NCI-H1417 (cell line): ENCODE results near the gene IER2.
A peak's percentile ranks its signal among the peaks of the same experiment; 100 is the strongest.

ENCODE experiments used
- DNase-seq, 3 experiments: peaks; one replicate each; lab custom pipeline; 2025; lab: John Stamatoyannopoulos, UW

Gene IER2

DNA sequence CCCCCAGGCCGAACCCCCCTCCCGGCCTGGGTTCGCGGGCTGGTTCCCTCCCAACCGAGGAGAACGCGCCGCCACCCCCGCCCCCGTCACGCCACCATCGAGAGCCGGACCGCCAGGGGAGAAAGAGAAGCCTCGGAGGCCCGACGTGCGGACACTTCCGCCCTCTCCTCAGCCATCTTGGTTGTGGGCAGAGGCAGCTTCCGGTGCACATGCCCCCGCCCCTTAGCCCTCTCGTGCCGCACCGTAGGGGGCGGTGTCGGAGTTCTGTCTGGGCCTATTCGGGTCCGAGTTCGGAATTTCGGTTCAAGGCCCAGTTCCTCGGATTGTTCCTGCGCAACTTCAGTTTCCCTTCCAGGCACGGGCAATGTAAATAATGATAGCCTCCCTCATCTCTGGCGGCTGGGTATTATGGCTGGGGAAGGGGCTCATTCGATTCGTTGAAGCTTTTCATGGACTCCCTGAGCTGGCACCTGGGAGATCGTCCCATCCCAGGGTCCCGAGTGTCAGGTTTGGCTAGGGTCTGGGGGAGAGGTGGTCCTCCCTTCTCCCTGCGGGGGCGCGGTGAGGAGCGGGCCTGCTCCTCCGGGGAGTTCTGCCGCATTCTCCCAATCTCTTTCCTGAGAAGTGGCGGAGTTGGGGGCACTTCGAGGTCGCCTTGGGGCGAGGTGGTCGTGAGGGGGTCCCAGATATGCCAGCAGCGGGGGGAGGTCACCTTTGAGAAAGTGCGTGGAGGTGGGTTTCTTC, at the start of gene IER2, which contains the start of gene STX10:
IER2 (plus strand) TSS at position 225 of the 744 bp plus-strand sequence. CDS start 2,776 bp downstream, outside the sequence.
STX10 (minus strand) TSS at position 189 of the 744 bp plus-strand sequence. CDS start 202 bp downstream, outside the sequence.
- peak; percentile 78 to 95 (median 94) for DNase-seq

- DNase-seq: no peak
Measured at GRCh38 chr19:13100841-13101589, 49.2 kb upstream of the IER2 start.

DNA sequence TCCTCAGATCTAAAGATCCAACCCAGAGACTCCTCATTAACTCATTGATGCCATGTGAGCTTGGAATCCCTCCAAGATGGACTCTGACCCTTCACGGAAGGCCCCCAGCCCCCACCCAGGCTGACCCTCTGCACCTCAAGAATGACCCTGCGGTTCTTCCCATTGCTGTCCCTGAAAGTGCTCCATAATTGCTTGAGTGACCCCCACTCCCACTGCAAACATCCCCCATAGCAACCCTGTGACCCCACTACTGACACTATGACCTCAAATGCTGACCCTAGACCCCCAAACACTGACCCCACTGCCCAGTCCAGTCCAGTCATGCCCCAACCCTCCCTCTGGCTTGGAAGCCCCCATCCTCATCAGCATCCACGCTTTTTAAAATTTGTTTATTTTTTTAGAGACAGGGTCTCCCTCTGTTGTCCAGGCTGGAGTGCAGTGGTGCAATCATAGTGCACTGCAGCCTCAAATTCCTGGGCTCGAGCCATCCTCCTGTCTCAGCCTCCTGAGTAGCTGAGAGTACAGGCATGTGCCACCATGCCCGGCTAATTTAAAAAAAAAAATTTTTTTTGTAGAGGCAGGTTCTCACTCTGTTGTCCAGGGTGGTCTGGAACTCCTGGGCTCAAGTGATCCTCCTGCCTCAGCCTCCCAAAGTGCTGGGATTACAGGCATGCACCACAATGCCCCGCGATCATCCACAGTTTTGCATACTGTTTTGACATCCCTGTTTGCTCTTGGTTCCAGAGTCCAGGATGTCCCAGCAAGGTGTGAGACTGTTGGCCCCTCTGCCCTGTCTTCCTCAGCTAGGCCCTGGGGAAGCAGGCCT, 48.4 kb upstream of the IER2 start:
- no peak for DNase-seq

DNA sequence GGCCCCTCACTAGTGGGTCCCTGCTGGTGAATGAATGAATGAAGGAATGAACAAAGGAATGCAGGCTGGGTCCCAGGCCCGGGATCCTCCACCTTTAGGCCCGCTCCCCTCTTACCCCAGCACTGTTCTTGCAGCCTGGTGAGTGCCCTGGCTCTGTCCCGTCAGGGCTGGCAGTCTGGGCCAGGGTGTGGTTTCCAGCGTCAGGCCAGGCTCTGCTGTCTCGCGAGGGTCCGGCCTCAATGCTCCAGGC, 47.9 kb upstream of the IER2 start:
- no peak for DNase-seq

DNA sequence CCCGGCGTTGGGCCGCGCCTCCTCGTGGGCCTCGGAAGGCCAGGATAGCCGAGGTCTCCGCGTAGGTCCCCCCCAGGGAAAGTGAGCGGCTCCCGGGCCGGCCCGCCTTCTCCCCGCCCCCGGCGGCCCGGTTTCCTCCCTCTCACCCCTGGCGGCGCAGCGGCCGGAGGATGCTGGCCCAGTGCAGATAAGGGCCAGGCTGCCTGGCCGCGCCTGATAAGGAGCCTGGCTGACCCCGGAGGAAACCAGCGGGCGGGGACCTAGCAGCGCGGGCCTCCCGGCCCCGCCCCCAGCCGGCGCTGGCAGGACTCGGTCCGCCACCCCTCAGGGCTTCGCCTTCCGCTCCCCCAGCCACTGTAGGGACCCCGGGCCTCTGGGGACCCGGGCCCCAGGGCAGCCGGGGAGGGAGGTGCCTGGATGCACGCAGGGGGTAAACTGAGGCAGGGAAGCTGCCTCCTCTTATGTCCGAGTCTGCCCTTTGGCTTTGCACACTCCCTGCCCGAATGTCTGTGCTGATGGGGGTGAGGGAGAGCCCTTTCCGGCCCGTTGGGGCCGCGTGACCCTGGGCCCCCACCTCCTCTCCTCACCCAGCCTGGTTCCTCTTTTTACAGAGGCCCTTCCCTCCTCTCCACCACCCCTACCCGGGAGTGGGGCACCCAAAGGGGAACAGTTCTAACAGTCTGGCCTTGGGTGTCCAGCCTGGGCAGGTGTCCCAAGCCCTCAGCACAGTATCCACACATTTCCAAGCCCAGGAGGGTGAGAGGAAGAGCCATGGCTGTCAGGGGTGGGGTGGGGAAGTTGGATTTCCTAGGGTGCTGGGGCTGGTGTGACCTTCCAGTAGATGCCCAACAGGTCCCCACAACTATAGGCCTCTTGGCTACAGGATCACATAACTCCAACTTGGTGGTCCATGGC, 47.3 kb upstream of the IER2 start, which contains the start of gene LYL1:
LYL1 (minus strand) TSS at position 193 of the 915 bp plus-strand sequence. CDS start 1,687 bp downstream, outside the sequence.
- DNase-seq: no peak

DNA sequence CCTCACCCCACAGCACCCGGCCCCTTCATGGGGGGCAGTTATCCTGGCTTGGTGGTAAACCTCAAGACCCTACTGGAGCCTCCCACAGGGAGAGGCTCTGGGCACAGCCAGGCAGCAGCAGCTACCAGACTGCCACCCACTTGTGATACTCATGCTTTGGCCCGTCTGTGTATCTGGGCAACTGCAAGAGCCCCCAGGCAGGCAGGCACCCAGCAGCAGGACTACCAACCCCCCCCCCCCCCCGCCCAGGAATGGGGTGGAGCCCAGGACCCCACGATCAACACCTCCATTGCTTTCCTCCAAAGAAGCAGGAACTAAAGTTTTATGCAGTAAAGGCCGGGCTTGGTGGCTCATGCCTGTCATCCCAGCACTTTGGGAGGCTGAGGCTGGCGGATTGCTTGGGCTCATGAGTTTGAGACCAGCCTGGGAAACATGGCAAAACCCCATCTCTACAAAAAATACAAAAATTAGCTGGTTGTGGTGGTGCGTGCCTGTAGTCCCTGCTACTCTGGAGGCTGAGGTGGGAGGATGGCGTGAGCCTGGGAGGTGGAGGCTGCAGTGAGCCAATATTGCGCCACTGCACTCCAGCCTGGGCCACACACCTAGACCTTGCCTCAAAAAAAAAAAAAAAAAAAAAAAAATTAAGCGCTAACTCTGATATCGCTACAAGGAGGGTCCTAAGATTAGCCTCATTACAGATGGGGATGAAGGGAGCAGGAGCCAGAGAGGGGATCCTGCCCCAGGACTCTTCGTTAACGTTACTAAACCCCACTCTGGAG, 46.4 kb upstream of the IER2 start:
- no peak for DNase-seq

DNA sequence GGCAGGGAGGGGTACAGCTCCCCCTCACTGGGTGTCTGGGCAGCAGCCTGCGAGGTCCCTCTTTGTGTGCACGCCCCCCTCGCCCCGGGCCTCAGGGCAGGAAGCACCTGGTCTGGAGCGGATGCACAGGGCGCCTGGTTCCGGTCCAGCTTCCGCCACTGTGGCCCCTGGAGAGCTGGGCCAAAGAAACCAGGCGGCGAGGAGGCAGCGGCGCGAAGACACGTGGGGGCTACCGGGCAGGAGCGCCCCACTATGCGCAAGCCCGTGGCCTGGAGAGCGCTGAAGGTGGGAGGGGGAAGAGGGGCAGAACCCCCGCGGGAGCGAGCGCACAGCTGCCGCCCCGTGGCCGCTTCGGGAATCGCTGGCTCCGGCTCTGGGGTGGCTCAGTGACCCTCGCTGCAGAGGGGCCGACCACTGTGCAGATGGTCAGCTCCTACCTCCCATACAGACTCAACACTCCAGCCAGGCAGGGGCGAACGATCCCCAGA, 45.8 kb upstream of the IER2 start:
- DNase-seq: no peak

GRCh38 chr19:13104848-13105711, 45.1 kb upstream of the IER2 start:
- no peak for DNase-seq

DNA sequence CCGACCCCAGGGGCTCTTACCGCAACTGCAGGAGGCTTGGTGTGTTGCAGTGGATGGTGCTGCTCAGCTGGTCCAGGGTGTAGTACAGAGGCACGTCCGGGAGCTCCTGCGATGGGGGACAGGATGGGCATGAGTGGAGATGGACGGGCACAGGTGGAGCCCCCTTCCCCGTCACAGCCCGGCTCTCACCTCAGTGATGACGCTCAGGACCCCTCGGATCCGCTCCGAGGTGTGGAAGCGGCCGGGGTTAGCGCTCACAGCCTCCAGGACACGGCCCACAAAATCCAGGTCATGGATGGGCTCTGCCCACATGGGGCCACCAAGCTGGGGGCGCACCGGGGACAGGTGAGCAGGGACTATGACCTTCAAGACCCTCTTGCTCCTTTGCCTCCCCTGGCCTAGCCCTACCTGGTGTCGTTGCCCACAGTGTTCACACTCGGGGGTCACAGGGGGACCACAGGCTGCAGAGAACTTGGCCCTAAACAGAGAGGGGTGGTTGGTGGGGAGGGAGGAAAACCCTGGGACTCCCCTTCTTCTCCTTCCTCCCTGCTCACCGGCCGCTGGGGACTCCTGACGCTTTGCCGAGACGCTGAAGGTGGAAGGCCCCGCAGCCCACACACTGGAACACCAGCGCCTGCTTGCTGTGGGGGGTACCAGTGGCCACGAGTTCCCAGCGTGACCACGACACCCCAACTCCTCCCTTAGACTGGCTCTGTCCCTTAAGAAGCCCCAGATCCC, 40.7 kb upstream of the IER2 start:
- DNase-seq: no peak

DNA sequence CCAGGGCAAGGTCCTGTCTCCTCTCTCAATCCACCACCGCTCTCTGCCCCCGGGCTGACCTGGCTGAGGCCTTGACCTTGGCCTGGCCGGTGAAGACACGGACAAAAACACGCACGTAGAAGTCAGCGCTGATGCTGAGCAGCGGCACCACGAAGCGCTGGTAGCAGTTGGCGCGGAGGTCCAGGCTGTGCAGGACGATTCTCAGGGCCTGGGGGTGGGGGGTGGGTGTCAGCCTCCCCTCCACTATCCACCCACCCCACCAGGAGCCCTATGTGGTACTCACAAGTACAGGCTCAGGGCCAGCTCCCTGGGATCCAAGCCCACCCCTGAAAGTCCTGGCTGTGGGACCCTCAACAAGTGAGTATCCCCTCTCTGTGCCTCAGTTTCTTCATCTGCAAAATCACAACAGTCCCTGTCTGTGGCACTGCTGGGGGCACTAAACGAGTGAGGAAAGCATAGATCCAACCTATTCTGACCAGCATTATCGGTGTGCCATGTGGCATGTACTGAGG, 40.1 kb upstream of the IER2 start:
- DNase-seq: no peak

DNA sequence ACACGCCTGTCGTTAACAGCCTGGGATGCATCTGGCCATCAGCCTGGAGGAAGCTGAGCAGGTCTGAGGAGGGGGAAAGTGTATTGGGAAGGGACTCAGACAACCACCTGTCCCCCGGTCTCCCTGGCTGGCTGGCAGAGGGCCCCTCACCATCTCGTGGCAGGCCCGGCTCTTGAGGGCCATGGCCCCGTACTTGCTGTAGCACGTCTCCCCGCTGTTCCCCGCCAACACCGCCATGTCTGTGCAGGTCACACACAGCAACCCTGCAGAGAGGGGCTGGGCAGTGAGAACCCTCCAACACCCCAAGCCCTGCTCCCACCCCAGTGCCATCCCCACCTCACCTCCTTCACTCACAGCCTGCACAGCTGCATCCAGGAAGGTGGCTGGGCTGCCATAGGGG, 37.7 kb upstream of the IER2 start:
- no peak for DNase-seq

DNA sequence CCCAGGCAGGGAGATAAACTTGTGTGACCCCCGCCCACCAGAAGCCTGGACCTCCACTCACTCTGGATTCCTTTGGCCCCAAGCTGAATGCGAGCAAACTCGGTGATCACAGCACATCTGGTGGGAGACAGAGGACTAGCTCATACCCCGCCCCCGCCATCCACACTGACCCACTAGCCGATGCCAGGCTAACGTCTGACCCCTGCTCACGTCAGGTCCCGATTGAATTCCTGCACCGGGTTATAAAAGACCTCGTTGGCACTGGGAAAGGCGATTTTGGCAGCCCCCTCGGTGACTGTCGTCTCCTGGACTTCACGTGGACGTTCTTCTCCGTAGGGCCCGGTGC, 34.3 kb upstream of the IER2 start:
- no peak for DNase-seq

DNA sequence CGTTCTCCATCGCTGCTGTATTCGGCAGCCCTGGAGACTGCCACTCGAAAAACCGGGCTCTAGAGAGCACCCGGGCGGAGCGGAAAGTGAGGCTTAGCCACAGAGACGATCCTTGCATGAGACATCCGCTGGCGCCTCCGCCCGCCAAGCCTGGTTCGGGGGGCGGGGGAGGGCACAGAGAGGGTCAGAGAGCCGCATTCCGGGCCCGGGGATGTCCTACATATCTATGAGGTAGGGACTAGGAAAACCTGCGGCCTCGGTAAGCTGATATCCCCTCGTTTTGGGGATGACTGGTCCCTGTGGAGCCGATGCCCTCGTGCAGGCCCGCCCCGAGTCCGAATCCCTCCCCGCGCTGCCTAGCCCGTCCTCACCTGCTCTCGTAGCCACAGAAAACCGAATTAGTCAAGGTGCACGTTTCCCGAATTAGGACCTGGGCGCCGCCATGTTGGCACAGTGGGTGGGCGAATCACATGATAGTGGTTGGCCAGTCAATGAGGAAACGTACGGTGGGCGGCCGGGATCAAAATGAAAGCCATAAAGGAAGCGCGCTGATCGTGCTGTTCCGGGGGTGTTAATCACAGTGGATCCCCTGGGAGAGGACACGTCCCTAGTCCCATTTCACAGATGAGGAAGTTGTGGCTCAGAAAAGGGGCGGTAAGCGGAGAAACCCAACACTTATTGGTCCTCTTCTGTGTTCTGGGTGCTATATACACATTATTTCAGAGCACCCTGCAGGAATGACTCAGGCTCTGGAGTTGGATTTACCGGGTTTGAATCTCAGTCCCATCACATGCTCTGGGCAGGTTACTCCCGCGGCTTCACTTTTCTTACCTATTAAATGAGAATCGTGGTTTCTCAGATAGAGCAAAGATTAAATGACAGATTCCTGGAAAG, 33.7 kb upstream of the IER2 start, which contains the start of gene TRMT1:
TRMT1 (minus strand) TSS at position 459 of the 894 bp plus-strand sequence; CDS start at position 118, 341 bp downstream.
- DNase-seq: peak; percentile 81 to 97 (median 95)

DNA sequence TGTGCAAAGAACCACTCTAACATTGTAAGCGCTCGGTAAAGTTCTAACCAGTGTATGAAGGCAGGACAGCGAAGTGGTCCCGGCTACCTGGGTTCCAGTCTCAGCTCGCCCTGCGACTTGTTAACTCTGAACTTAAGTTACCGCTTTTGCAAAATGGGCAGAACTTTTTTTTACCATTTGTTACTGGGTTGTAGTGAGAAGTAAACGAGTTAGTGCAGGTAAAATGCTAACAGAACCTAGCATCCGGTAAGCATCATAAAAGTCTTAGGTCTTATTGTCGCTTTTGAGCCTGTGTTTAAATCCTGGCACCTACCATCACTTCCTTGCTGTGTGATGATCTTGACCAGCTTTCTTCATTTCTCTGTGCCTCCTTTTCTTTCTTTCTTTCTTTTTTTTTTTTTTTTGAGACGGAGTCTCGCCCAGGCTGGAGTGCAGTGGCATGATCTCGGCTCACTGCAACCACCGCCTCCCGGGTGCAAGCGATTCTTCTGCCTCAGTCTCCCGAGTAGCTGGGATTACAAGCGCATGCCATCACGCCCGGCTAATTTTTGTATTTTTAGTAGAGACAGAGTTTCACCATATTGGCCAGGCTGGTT, 32.9 kb upstream of the IER2 start:
- no peak for DNase-seq

DNA sequence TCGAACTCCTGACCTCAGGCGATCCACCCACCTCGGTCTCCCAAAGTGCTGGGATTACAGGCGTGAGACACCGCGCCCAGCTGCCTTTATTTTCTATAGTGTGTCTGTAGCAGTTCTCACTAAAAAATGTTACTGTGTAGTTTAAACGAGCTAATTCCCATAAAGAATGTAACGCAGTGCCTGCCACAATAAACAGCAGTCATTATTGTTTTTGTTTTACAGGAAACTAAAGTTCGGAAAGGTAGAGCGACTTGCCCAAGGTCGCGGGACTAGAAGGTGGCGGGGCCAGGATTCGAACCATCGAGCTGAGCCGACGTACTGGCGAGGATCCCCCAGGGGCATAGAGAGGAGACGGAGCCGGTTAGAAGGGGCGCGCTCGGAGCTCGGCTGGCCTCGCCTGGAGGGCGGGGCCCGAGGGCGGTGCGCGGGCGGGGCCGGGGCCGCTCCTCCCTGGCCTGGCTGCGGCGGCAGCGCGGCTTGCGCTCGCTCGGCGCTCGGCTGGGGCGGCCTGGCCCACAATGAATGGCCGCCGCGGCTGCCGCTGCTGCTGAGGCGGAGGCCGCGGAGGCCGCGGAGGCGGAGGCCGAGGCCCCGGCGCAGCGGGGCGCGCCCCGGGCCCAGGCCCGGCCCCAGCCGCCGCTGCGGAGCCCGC, 32.3 kb upstream of the IER2 start, which contains the start of gene NACC1:
NACC1 (plus strand) TSS at position 493 of the 652 bp plus-strand sequence. CDS start 16,944 bp downstream, outside the sequence.
- DNase-seq: peak; percentile 85 to 94 (median 94)
